GM13976 (cell line): ENCODE results near the gene EIF5B.

Experiments used
- DNase-seq: peaks from one replicate; pipeline ENCODE4 v3.0.0; 2012; ENCODE audit warnings: low spot score
- in situ Hi-C: fragments of 300-500 bp; cut with MboI; formaldehyde crosslinking; loops from one replicate; pipeline ENCODE4 v1.12.0; 2022; ENCODE audit warnings: low sequenced_read_pairs, mixed read lengths, inconsistent platforms; ENCODE audit not compliant: unreplicated experiment
- TF ChIP-seq, protein P1 (sequence below): IDR thresholded peaks from 2 replicates; pipeline ENCODE4 v1.5.1; 2012; ENCODE audit warnings: borderline replicate concordance, mild to moderate bottlenecking; ENCODE audit not compliant: insufficient read depth; ENCODE audit errors: extremely low read depth, missing control alignments, control extremely low read depth

Gene EIF5B

GRCh38 chr2:99374747-99375146 lies 37.6 kb downstream of the EIF5B start:
- in situ Hi-C loops, result no loop called here
- TF ChIP-seq, protein P1, sequence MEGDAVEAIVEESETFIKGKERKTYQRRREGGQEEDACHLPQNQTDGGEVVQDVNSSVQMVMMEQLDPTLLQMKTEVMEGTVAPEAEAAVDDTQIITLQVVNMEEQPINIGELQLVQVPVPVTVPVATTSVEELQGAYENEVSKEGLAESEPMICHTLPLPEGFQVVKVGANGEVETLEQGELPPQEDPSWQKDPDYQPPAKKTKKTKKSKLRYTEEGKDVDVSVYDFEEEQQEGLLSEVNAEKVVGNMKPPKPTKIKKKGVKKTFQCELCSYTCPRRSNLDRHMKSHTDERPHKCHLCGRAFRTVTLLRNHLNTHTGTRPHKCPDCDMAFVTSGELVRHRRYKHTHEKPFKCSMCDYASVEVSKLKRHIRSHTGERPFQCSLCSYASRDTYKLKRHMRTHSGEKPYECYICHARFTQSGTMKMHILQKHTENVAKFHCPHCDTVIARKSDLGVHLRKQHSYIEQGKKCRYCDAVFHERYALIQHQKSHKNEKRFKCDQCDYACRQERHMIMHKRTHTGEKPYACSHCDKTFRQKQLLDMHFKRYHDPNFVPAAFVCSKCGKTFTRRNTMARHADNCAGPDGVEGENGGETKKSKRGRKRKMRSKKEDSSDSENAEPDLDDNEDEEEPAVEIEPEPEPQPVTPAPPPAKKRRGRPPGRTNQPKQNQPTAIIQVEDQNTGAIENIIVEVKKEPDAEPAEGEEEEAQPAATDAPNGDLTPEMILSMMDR, result no peak

DNA sequence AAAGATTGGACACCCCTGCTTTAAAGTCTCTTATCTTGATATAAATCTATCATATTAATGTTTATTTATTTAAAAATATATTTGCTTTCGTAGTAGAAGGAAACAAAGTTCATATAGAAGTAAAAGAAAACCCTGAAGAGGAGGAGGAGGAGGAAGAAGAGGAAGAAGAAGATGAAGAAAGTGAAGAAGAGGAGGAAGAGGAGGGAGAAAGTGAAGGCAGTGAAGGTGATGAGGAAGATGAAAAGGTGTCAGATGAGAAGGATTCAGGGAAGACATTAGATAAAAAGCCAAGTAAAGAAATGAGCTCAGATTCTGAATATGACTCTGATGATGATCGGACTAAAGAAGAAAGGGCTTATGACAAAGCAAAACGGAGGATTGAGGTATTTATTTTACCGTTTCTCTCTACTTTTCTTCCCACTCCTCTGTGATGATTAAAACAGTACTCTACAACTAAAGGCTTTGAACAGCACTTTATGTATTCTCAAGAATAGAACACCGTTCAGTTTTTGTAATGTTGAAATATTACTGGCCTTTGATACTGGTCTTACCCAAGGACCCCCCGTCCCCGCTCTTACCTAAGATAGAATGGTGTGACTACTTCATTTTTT lies 39.2 kb downstream of the EIF5B start:
- DNase-seq, result no peak
- in situ Hi-C loops, result no loop called here
- TF ChIP-seq, protein P1, result no peak

More at GRCh38 chr2:99374747-99375146, 37.6 kb downstream of the EIF5B start:
- no peak for DNase-seq

GRCh38 chr2:99377879-99378278 lies 40.7 kb downstream of the EIF5B start:
- TF ChIP-seq, protein P1, result no peak
- in situ Hi-C loops, result no loop called here
- no peak for DNase-seq

GRCh38 chr2:99380376-99381010 lies 43.3 kb downstream of the EIF5B start:
- TF ChIP-seq, protein P1, result no peak
- in situ Hi-C loops, result no loop called here
- no peak for DNase-seq

- DNase-seq, result no peak
- TF ChIP-seq, protein P1, result no peak
- in situ Hi-C loops, result no loop called here
Measured at GRCh38 chr2:99382143-99382542, 45.0 kb downstream of the EIF5B start.

- in situ Hi-C loops, result no loop called here
- no peak for DNase-seq
- TF ChIP-seq, protein P1, result no peak
Measured at GRCh38 chr2:99386011-99386410, 48.8 kb downstream of the EIF5B start.
